ENCODE measurements around the gene NRXN3. TPM values are rescaled to one million over a fixed set of nuclear protein-coding genes. Genes with fewer than 3 reads are reported as not detected.

NRXN3 gene
- total and polyA plus RNA-seq, 2 of the 13 experiments (the other 11 are each of a cell fraction or from before 2014, with no cell fraction given): 0.03 TPM; not detected in 1

DNA sequence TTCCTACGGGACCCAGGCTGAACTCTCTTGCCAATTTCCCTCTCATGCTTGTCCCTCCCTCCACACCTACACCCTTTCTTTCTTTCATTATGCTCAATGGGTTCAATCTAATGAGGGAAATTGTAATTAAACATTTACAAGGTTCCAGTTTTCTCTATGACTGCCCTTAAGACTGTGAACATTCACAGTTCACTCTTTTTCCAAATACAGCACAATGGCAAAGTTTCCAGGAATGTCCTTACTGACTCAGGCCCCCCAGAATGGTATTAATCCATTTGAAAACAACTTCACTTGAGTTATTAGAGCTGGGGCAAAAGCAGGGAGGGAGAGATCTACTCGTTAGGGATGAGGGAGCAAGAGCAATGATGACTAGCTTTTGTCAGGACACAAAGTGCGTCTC lies 892.1 kb downstream of the NRXN3 start:
- ATAC-seq: no peak
- BruUV-seq (replicated peaks): no TSS peak
- CTCF ChIA-PET (ENCODE audit: low intra/inter-chr PET ratio, low total read pairs): no interaction called here

DNA sequence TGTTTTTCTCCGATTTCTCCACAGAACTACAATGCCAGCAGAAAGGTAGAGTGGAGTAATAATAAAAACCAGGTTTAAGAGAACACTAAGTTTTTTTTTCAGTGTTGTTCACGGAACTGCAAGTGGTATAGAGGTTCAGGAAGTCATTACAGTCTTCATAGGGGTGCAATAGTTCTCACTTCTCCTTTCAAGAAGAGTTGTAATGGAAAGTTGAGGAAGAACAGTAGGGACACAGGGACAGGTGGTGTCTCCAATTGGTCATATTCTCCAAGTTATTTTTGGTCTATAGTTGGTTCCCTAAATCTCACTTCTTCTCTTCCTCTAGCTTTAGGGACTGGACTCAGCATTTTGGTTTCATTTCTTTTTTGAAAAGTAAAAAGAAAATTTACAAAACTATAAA lies 894.0 kb downstream of the NRXN3 start:
- Histone ChIP-seq H3K4me1 (ENCODE audit: insufficient read depth, low read length) (no peaks in the 10 kb centered on the region), H3K27ac (ENCODE audit: extremely low read length, insufficient read depth, low read length) (no peak overlapping the region), H3K27me3 (ENCODE audit: control insufficient read depth in 1 of 2, insufficient read depth in 2 of 2, low read length in 2 of 2) (no peaks in the 10 kb centered on the region), H3K4me2 (ENCODE audit: low read depth, low read length) (no peak overlapping the region), H3K79me2 (ENCODE audit: insufficient read depth, low read length) (no peaks in the 10 kb centered on the region), H2AFZ (ENCODE audit: low read length) (no peak overlapping the region), H3K9me3 (ENCODE audit: low read length) (peaks cover 38% of the 10 kb centered on the region), H3K9ac (ENCODE audit: insufficient read depth, low read depth, low read length) (no peak overlapping the region), H3K4me3 (replicated peaks in 1 of 3; ENCODE audit: insufficient read depth in 1 of 3, low read depth in 2 of 3, low read length in 3 of 3) (no peak overlapping the region), H4K20me1 (ENCODE audit: insufficient read depth, low read length) (no peaks in the 10 kb centered on the region), H3K36me3 (replicated peaks in 1 of 2; ENCODE audit: control insufficient read depth in 1 of 2, insufficient read depth in 2 of 2, low read length in 2 of 2) (no peaks in the 10 kb centered on the region)
- POLR2A ChIA-PET: no interaction called here
- intact Hi-C loops (cut with micrococcal nuclease; ENCODE audit: unreplicated experiment): no loop called here
- WGBS (ENCODE audit: low lambda C conversion rate): 32% methylated on average over 2 of the region's 2 CpGs
- no peak for DNase-seq (ENCODE audit: low spot score)
- CTCF ChIA-PET (ENCODE audit: low intra/inter-chr PET ratio, low total read pairs): no interaction called here
- no TSS peak for BruUV-seq (replicated peaks)
- no peak for ATAC-seq
- no peak for FAIRE-seq
- in situ Hi-C loops (cut with HindIII; ENCODE audit: extremely low pct_ligation_motif_present, low pct_unique_long_range_greater_than_20kb): no loop called here
- TF ChIP-seq, protein P1, sequence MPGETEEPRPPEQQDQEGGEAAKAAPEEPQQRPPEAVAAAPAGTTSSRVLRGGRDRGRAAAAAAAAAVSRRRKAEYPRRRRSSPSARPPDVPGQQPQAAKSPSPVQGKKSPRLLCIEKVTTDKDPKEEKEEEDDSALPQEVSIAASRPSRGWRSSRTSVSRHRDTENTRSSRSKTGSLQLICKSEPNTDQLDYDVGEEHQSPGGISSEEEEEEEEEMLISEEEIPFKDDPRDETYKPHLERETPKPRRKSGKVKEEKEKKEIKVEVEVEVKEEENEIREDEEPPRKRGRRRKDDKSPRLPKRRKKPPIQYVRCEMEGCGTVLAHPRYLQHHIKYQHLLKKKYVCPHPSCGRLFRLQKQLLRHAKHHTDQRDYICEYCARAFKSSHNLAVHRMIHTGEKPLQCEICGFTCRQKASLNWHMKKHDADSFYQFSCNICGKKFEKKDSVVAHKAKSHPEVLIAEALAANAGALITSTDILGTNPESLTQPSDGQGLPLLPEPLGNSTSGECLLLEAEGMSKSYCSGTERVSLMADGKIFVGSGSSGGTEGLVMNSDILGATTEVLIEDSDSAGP (CRISPR knock-in tag; IDR thresholded peaks at IDR 0.05; ENCODE audit: borderline replicate concordance): no peak
- TF ChIP-seq NCOA5 (CRISPR knock-in tag; IDR thresholded peaks at IDR 0.05) (no peak), CBX2 (IDR thresholded peaks at IDR 0.05; ENCODE audit: low read depth, low read length) (no peak), CBX2 (CRISPR knock-in tag; IDR thresholded peaks at IDR 0.05; ENCODE audit: low read depth) (no peak), YEATS2 (CRISPR knock-in tag; IDR thresholded peaks at IDR 0.05; ENCODE audit: borderline replicate concordance) (no peak), SOX13 (IDR thresholded peaks at IDR 0.05) (no peak), SOX13 (CRISPR knock-in tag; conservative IDR thresholded peaks at IDR 0.05 in 1 of 2, IDR thresholded peaks at IDR 0.05 in 1 of 2) (no peak), CHCHD3 (CRISPR knock-in tag; IDR thresholded peaks at IDR 0.05) (no peak)
- TF ChIP-seq, protein P2, sequence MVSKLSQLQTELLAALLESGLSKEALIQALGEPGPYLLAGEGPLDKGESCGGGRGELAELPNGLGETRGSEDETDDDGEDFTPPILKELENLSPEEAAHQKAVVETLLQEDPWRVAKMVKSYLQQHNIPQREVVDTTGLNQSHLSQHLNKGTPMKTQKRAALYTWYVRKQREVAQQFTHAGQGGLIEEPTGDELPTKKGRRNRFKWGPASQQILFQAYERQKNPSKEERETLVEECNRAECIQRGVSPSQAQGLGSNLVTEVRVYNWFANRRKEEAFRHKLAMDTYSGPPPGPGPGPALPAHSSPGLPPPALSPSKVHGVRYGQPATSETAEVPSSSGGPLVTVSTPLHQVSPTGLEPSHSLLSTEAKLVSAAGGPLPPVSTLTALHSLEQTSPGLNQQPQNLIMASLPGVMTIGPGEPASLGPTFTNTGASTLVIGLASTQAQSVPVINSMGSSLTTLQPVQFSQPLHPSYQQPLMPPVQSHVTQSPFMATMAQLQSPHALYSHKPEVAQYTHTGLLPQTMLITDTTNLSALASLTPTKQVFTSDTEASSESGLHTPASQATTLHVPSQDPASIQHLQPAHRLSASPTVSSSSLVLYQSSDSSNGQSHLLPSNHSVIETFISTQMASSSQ (IDR thresholded peaks at IDR 0.05; ENCODE audit: low read depth): no peak
- TF ChIP-seq, protein P2 (CRISPR knock-in tag; IDR thresholded peaks at IDR 0.05; ENCODE audit: borderline replicate concordance): no peak
- TF ChIP-seq, protein P3, sequence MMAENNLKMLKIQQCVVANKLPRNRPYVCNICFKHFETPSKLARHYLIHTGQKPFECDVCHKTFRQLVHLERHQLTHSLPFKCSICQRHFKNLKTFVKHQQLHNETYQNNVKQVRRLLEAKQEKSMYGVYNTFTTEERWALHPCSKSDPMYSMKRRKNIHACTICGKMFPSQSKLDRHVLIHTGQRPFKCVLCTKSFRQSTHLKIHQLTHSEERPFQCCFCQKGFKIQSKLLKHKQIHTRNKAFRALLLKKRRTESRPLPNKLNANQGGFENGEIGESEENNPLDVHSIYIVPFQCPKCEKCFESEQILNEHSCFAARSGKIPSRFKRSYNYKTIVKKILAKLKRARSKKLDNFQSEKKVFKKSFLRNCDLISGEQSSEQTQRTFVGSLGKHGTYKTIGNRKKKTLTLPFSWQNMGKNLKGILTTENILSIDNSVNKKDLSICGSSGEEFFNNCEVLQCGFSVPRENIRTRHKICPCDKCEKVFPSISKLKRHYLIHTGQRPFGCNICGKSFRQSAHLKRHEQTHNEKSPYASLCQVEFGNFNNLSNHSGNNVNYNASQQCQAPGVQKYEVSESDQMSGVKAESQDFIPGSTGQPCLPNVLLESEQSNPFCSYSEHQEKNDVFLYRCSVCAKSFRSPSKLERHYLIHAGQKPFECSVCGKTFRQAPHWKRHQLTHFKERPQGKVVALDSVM (CRISPR knock-in tag; IDR thresholded peaks at IDR 0.05): no peak

More for the DNA sequence above, 892.1 kb downstream of the NRXN3 start:
- WGBS (ENCODE audit: low lambda C conversion rate): 4% methylated on average over 3 of the region's 3 CpGs
- TF ChIP-seq ZNF224 (CRISPR knock-in tag; IDR thresholded peaks at IDR 0.05) (no peak), AGO2 (optimal IDR thresholded peaks at IDR 0.05; ENCODE audit: low read depth, low read length) (no peak)
- intact Hi-C loops (cut with micrococcal nuclease; ENCODE audit: unreplicated experiment) (no loop called here), in situ Hi-C loops (cut with HindIII; ENCODE audit: extremely low pct_ligation_motif_present, low pct_unique_long_range_greater_than_20kb) (no loop called here)
- H3K9ac ChIP-seq (ENCODE audit: insufficient read depth, low read depth, low read length): no peak overlapping the region
- H3K36me3 ChIP-seq (replicated peaks in 1 of 2; ENCODE audit: control insufficient read depth in 1 of 2, insufficient read depth in 2 of 2, low read length in 2 of 2): no peaks in the 10 kb centered on the region
- no peaks in the 10 kb centered on the region for H3K4me1 ChIP-seq (ENCODE audit: insufficient read depth, low read length)
- H3K4me3 ChIP-seq (replicated peaks in 1 of 3; ENCODE audit: insufficient read depth in 1 of 3, low read depth in 2 of 3, low read length in 3 of 3): no peak overlapping the region
- POLR2A ChIA-PET: no interaction called here
- FAIRE-seq: no peak
- peaks cover 47% of the 10 kb centered on the region for H3K9me3 ChIP-seq (ENCODE audit: low read length)
- H4K20me1 ChIP-seq (ENCODE audit: insufficient read depth, low read length): no peaks in the 10 kb centered on the region
- no peak for DNase-seq (ENCODE audit: low spot score)
- no peak overlapping the region for H3K27ac ChIP-seq (ENCODE audit: extremely low read length, insufficient read depth, low read length)
- no peaks in the 10 kb centered on the region for H3K27me3 ChIP-seq (ENCODE audit: control insufficient read depth in 1 of 2, insufficient read depth in 2 of 2, low read length in 2 of 2)
- no peak overlapping the region for H2AFZ ChIP-seq (ENCODE audit: low read length)
- H3K4me2 ChIP-seq (ENCODE audit: low read depth, low read length): no peak overlapping the region
- H3K79me2 ChIP-seq (ENCODE audit: insufficient read depth, low read length): no peaks in the 10 kb centered on the region

All from HepG2 (cell line).